Measurements from ENCODE around the gene STK39. TPM values are rescaled to one million over a fixed set of nuclear protein-coding genes. Genes with fewer than 3 reads are reported as not detected.

STK39 gene
- polyA plus RNA-seq, 3 donors, result 19.6 to 45.0 (median 33.7) TPM

- no peak overlapping the region for H3K27ac ChIP-seq (ENCODE audit: low read depth, low read length)
- 70 to 74% (median 71%) methylated on average over 7 of the region's 7 CpGs for WGBS, 3 donors
These were observed 2.1 kb downstream of the STK39 start for GRCh38 chr2:168245074-168245825.

- WGBS, 3 donors, result 27 to 77% (median 61%) methylated on average over 8 of the region's 8 CpGs
- no peak overlapping the region for H3K27ac ChIP-seq (ENCODE audit: low read depth, low read length)
These were observed 3.1 kb downstream of the STK39 start for GRCh38 chr2:168244318-168244717.

- no peak overlapping the region for H3K27ac ChIP-seq (ENCODE audit: low read depth, low read length)
- 85 to 97% (median 95%) methylated on average over 5 of the region's 5 CpGs for WGBS, 3 donors
These were observed 4.3 kb downstream of the STK39 start for GRCh38 chr2:168243061-168243460.

GRCh38 chr2:168241746-168242145 lies 5.6 kb downstream of the STK39 start:
- 83 to 89% (median 85%) methylated on average over 5 of the region's 5 CpGs for WGBS, 3 donors
- H3K27ac ChIP-seq (ENCODE audit: low read depth, low read length), result no peak overlapping the region

GRCh38 chr2:168241208-168241607 lies 6.2 kb downstream of the STK39 start:
- WGBS, 3 donors, result 66 to 84% (median 69%) methylated on average over 5 of the region's 5 CpGs
- no peak overlapping the region for H3K27ac ChIP-seq (ENCODE audit: low read depth, low read length)

GRCh38 chr2:168239281-168239680 lies 8.1 kb downstream of the STK39 start:
- H3K27ac ChIP-seq (ENCODE audit: low read depth, low read length), result no peak overlapping the region
- WGBS, 3 donors, result 63 to 83% (median 81%) methylated on average over 5 of the region's 5 CpGs

GRCh38 chr2:168237741-168238140 lies 9.7 kb downstream of the STK39 start:
- WGBS, 3 donors, result 53 to 61% (median 56%) methylated on average over 1 of the region's 1 CpG
- H3K27ac ChIP-seq (ENCODE audit: low read depth, low read length), result no peak overlapping the region

- no peak overlapping the region for H3K27ac ChIP-seq (ENCODE audit: low read depth, low read length)
- WGBS, 3 donors, result 66 to 82% (median 75%) methylated on average over 2 of the region's 2 CpGs
These were observed 12.8 kb downstream of the STK39 start for GRCh38 chr2:168234407-168235085.

GRCh38 chr2:168233726-168234406 lies 13.5 kb downstream of the STK39 start:
- no peak overlapping the region for H3K27ac ChIP-seq (ENCODE audit: low read depth, low read length)
- WGBS, 3 donors, result 77 to 94% (median 83%) methylated on average over 5 of the region's 5 CpGs

- no peak overlapping the region for H3K27ac ChIP-seq (ENCODE audit: low read depth, low read length)
- WGBS, 3 donors, result 75 to 89% (median 85%) methylated on average over 2 of the region's 2 CpGs
These were observed 14.2 kb downstream of the STK39 start for GRCh38 chr2:168233166-168233565.

- H3K27ac ChIP-seq (ENCODE audit: low read depth, low read length), result no peak overlapping the region
- WGBS, 3 donors, result 82 to 94% (median 91%) methylated on average over 7 of the region's 7 CpGs
These were observed 15.7 kb downstream of the STK39 start for GRCh38 chr2:168231609-168232241.

- WGBS, 3 donors, result 96 to 98% (median 96%) methylated on average over 5 of the region's 5 CpGs
These were observed 17.0 kb downstream of the STK39 start for GRCh38 chr2:168230389-168230788.

GRCh38 chr2:168224346-168224745 lies 23.0 kb downstream of the STK39 start:
- WGBS, 3 donors, result 96 to 99% (median 96%) methylated on average over 2 of the region's 2 CpGs
- H3K27ac ChIP-seq (ENCODE audit: low read depth, low read length), result no peak overlapping the region

More at GRCh38 chr2:168230389-168230788, 17.0 kb downstream of the STK39 start:
- no peak overlapping the region for H3K27ac ChIP-seq (ENCODE audit: low read depth, low read length)

- 92 to 97% (median 94%) methylated on average over 3 of the region's 3 CpGs for WGBS, 3 donors
- no peak overlapping the region for H3K27ac ChIP-seq (ENCODE audit: low read depth, low read length)
These were observed 25.3 kb downstream of the STK39 start for GRCh38 chr2:168222088-168222487.

GRCh38 chr2:168220965-168221819 lies 26.2 kb downstream of the STK39 start:
- no peak overlapping the region for H3K27ac ChIP-seq (ENCODE audit: low read depth, low read length)
- WGBS, 3 donors, result 35 to 84% (median 75%) methylated on average over 11 of the region's 11 CpGs

- no peak overlapping the region for H3K27ac ChIP-seq (ENCODE audit: low read depth, low read length)
These were observed 29.5 kb downstream of the STK39 start for GRCh38 chr2:168217920-168218319.

GRCh38 chr2:168216351-168217005 lies 30.9 kb downstream of the STK39 start:
- no peak overlapping the region for H3K27ac ChIP-seq (ENCODE audit: low read depth, low read length)
- WGBS, 3 donors, result 92 to 96% (median 92%) methylated on average over 12 of the region's 12 CpGs

More at GRCh38 chr2:168217920-168218319, 29.5 kb downstream of the STK39 start:
- WGBS, 3 donors, result 74 to 84% (median 76%) methylated on average over 2 of the region's 2 CpGs

Data from adipose tissue (tissue), 3 donors.